GM21381 (cell line): ENCODE measurements around the gene KCNS1.
"Not testable (repeated sequence)": the region's sequence is repeated elsewhere in the genome, so short reads cannot be mapped to it uniquely, and the experiment has no call there.

Source experiments
- ATAC-seq: cut with Tn5 transposase; IDR thresholded peaks from one replicate; pipeline ENCODE4 v1.9.1; 2021; ENCODE audit warnings: mild to moderate bottlenecking, moderate library complexity; ENCODE audit not compliant: unreplicated experiment

Gene KCNS1

GRCh38 chr20:45100563-45101245 lies at the start of gene KCNS1:
Gene KCNS1 (minus strand): TSS chr20:45101127. CDS start chr20:45099236, 1,891 bp downstream.
- ATAC-seq = no peak

DNA sequence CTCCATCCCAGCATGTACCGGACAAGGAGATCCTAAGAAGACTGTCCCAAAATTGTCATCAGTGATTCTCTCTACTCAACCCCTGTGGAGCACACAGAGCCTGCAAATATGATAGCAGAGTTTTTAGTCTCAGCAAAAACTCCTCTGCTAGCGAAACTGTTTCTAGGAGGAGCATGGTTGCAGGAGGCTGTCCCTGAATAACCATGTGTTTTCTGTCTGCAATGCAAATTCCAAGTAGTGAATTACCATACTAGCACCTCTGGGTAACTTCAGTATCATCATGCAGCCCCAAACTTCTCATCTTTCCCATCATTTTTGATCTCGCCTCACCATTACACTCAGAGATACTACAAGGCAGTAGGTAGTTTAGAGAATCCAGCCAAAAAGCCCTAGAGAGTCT lies 48.1 kb upstream of the KCNS1 start:
- no peak for ATAC-seq

- ATAC-seq = no peak
Observed at GRCh38 chr20:45140836-45141235, 39.9 kb upstream of the KCNS1 start.

GRCh38 chr20:45139733-45140375 lies 38.9 kb upstream of the KCNS1 start:
- ATAC-seq = not testable (repeated sequence)

- ATAC-seq = no peak
Observed at GRCh38 chr20:45138561-45139300, 37.8 kb upstream of the KCNS1 start.

GRCh38 chr20:45136911-45137310 lies 36.0 kb upstream of the KCNS1 start:
- no peak for ATAC-seq

GRCh38 chr20:45128099-45128498 lies 27.2 kb upstream of the KCNS1 start:
- no peak for ATAC-seq

DNA sequence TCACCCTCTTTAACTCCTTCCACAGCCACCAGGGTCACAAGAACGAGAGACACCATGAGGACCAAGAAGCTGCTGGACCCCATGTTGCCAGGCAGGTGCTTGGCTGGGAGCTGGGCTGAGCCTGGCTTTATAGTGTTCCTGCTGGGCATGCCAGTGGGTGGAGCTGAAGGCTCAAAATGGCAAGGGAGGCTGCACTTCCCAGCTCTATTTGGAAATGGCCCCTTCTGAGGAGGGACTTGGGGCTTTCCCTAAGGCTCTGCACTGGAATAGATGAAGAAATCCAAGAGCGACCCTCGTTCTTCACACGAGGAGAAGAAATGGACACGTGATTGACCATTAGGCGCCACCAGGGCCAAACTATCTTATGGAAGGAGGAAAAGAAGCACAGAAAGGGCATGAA lies 23.4 kb upstream of the KCNS1 start, which contains the start of gene WFDC12:
Gene WFDC12 (minus strand): TSS at position 101 of the 400 bp plus-strand sequence. CDS start 18 bp downstream, at position 83.
- no peak for ATAC-seq

- no peak for ATAC-seq
Observed at GRCh38 chr20:45121388-45121787, 20.5 kb upstream of the KCNS1 start.

DNA sequence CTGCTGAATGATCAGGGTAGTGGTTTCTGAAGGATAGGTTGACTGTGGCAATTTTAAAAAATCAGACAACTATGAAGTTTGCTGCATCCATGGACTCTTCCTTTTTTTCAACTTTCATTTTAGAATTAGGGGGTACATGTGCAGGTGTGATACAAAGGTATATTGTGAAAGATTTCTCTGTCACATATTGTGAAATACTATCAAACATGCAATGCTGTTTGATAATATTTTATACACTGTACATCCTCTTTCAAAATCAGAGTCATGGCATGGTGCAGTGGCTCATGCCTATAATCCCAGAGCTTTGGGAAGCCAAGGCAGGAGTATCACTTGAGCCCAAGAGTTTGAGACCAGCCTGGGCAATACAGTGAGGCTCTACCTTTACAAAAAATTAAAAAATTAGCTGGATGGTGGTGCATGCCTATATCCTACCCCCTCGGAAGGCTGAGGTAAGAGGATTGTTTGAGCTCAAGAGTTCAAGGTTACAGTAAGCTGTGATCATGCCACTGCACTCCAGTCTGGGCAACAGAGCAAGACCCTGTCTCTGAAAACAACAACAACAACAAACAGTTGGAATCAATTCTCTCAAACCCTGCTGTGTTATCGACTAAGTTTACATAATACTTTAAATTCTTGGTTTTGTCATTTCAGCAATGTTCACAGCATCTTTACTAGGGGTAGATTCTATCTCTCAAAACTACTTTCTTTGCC lies 18.8 kb upstream of the KCNS1 start:
- ATAC-seq = no peak

DNA sequence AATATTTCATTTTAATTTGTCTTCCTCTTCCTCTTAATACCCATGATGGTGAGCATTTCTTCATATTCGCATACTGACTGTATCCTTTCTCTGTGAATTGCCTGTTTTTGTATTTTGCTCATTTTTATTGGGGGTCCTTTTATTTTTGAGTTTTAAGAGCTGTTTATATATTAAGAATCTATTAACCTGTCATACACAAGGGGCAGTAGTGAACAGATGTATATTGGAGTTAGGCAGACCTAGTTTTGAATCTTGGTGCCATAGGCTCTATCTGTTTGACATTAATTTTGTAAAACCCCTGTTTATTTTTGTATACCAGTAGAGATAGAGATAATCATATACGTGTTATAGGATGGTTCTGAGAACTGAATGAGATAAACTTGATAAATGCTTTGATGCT lies 17.1 kb upstream of the KCNS1 start:
- ATAC-seq = no peak

- no peak for ATAC-seq
Observed at GRCh38 chr20:45117581-45117980, 16.7 kb upstream of the KCNS1 start.

- ATAC-seq = no peak
Observed at GRCh38 chr20:45115829-45116228, 14.9 kb upstream of the KCNS1 start.

DNA sequence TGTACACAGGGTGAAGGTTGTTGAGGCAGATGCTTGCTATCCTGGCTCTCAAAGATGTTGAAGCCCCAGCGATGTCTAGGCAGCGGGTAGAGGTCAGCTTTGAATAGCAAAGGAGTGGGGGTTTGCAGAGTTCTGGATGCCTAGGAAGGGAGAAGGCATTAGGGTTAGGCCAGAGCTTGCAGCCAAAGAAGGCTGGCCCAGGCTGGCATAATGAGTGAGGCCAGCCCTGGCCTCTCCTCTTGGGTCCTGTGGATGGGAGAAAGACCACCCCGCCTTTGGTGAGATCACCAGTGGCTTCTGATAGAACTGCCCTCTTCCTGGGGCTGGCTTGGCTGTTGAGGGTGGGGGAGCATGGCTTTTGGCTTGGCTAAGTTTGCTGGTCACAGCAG lies 14.5 kb upstream of the KCNS1 start:
- no peak for ATAC-seq

GRCh38 chr20:45114465-45115385 lies 13.8 kb upstream of the KCNS1 start, which contains the start of gene WFDC5:
Gene WFDC5 (minus strand): TSS chr20:45115174. CDS start chr20:45115083, 91 bp downstream.
- ATAC-seq = no peak

- ATAC-seq = no peak
Observed at GRCh38 chr20:45113865-45114264, 12.9 kb upstream of the KCNS1 start.

- ATAC-seq = no peak
Observed at GRCh38 chr20:45112754-45113153, 11.8 kb upstream of the KCNS1 start.

DNA sequence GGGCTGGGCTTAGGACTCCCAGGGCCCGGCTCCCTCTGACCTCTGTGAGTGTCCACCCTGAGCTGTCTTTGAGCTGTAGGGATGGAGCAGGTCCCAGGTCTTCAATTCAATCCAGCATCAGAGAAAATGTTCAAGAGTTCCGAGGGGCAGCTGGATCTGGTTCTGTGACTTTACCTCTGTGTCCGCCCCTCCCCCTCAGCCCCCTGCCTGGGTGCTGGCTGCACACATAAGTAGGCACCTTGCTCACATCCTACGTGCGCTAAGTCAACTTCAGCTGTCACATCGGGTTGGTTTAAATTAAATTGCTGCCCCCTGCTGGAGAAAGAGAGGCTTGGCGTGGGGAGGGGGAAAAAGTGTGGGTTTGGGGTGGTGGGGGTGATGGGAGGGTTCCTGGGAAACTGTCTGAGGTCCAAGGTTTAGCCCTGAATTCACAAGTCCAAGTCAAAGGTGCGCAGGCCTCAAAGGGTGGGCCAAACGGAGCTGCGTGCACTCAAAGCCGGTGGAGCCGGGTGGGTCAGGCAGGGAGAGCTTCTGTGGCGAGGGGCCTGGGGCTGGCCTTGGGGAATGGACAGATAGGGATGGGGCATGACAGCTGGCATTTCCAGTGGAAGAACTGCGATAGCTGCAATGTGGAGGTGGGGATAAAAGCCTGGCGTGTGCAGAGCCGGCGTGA lies 11.0 kb upstream of the KCNS1 start:
- no peak for ATAC-seq

- ATAC-seq = no peak
Observed at GRCh38 chr20:45111285-45111684, 10.4 kb upstream of the KCNS1 start.

- no peak for ATAC-seq
Observed at GRCh38 chr20:45110301-45110700, 9.4 kb upstream of the KCNS1 start.
